G401.6 (cell line): ENCODE measurements around the gene SELENON.

Experiments used
- FAIRE-seq: peaks from 2 replicates; lab custom pipeline; 2012; peaks lifted over from hg19 to GRCh38; lab: Jason Lieb, UNC

SELENON gene

GRCh38 chr1:25771221-25772114 lies 28.5 kb upstream of the SELENON start:
- FAIRE-seq, result no peak

- no peak for FAIRE-seq
Observed at GRCh38 chr1:25772164-25772563, 27.8 kb upstream of the SELENON start.

- no peak for FAIRE-seq
Observed at GRCh38 chr1:25772692-25773245, 27.2 kb upstream of the SELENON start.

- FAIRE-seq, result no peak
Observed at GRCh38 chr1:25773441-25774125, 26.4 kb upstream of the SELENON start.

- no peak for FAIRE-seq
Observed at GRCh38 chr1:25774206-25774803, 25.7 kb upstream of the SELENON start.

GRCh38 chr1:25774921-25775771 lies 24.8 kb upstream of the SELENON start:
- FAIRE-seq, result no peak

- no peak for FAIRE-seq
Observed at GRCh38 chr1:25779388-25779787, 20.6 kb upstream of the SELENON start.

- FAIRE-seq, result no peak
Observed at GRCh38 chr1:25779894-25780293, 20.1 kb upstream of the SELENON start.

GRCh38 chr1:25780318-25781129 lies 19.5 kb upstream of the SELENON start:
- FAIRE-seq, result no peak

GRCh38 chr1:25781130-25781433 lies 18.9 kb upstream of the SELENON start:
- no peak for FAIRE-seq

GRCh38 chr1:25782608-25783201 lies 17.3 kb upstream of the SELENON start:
- no peak for FAIRE-seq

GRCh38 chr1:25784575-25785051 lies 15.4 kb upstream of the SELENON start:
- no peak for FAIRE-seq

- no peak for FAIRE-seq
Observed at GRCh38 chr1:25785333-25786067, 14.5 kb upstream of the SELENON start.

GRCh38 chr1:25786887-25787759 lies 12.9 kb upstream of the SELENON start:
- FAIRE-seq, result no peak

- no peak for FAIRE-seq
Observed at GRCh38 chr1:25787760-25788166, 12.2 kb upstream of the SELENON start.

- FAIRE-seq, result no peak
Observed at GRCh38 chr1:25790472-25790871, 9.5 kb upstream of the SELENON start.

GRCh38 chr1:25792115-25792514 lies 7.9 kb upstream of the SELENON start:
- no peak for FAIRE-seq

GRCh38 chr1:25793585-25794170 lies 6.3 kb upstream of the SELENON start:
- no peak for FAIRE-seq

GRCh38 chr1:25794325-25794724 lies 5.7 kb upstream of the SELENON start:
- no peak for FAIRE-seq
